Muscle layer of colon (tissue), 2 donors: ENCODE data around the gene FAM83D.

ENCODE experiments used
- H3K27ac ChIP-seq: one replicate; pipeline ENCODE4 v1.7.0; 2013; ENCODE audit warnings: low read depth, mild to moderate bottlenecking, low read length, moderate library complexity
- H3K27me3 ChIP-seq, 2 donors: one replicate each; pipeline ENCODE4 v1.7.0; 2013; ENCODE audit warnings: low read length in 2 of 2, mild to moderate bottlenecking in 2 of 2; ENCODE audit not compliant: insufficient read depth in 2 of 2, control insufficient read depth in 1 of 2
- H3K36me3 ChIP-seq: one replicate; pipeline ENCODE4 v1.7.0; 2013; ENCODE audit warnings: mild to moderate bottlenecking, low read length; ENCODE audit not compliant: insufficient read depth
- H3K4me1 ChIP-seq: one replicate; pipeline ENCODE4 v1.7.0; 2013; ENCODE audit warnings: mild to moderate bottlenecking, low read length; ENCODE audit not compliant: insufficient read depth
- H3K4me3 ChIP-seq, 2 donors: one replicate each; pipeline ENCODE4 v1.7.0; 2013; ENCODE audit warnings: low read length in 2 of 2, low read depth in 1 of 2, mild to moderate bottlenecking in 1 of 2, moderate library complexity in 1 of 2
- H3K9ac ChIP-seq: one replicate; pipeline ENCODE4 v1.7.0; 2013; ENCODE audit warnings: low read length
- H3K9me3 ChIP-seq: one replicate; pipeline ENCODE4 v1.7.0; 2013; ENCODE audit warnings: mild to moderate bottlenecking, low read length
- donor health status: abdominal sarcoma.
- donor health status: Adenocarcinoma of cecum.

The FAM83D gene

GRCh38 chr20:38940644-38941043, 14.4 kb downstream of the FAM83D start:
- H3K4me3 ChIP-seq: no peak overlapping the region
- no peaks in the 10 kb centered on the region for H3K4me1 ChIP-seq
- H3K27me3 ChIP-seq: no peaks in the 10 kb centered on the region
- no peak overlapping the region for H3K27ac ChIP-seq
- H3K9ac ChIP-seq: no peak overlapping the region
- peaks cover 4% of the 10 kb centered on the region for H3K36me3 ChIP-seq
- H3K9me3 ChIP-seq: no peaks in the 10 kb centered on the region

DNA sequence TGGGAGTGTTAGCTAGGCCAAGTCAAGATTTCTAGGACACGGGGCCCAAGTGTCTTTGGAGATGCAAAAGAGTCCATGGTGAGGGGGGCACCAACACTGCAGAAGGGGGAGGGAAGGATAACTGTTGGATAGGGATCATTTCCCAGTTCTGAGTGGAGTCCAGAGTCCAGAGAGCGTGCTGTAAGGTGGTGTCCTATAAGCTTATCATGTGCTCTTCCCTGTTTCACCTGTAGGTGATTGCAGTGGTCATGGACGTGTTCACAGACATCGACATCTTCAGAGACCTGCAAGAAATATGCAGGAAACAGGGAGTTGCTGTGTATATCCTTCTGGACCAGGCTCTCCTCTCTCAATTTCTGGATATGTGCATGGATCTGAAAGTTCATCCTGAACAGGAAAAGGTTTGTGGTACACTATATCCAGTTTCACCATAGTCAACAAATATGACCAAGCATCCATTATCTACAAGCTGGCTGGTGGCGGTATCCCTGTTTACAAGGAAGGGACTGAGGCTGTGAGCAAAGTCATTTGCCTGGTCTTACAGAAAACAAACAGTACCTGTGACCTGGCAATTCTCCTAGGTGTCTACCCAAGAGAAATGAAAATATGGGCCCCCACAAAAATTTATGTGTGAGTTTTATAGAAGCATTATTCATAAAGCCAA, 15.6 kb downstream of the FAM83D start:
- Histone ChIP-seq H3K4me1 (no peaks in the 10 kb centered on the region), H3K27ac (no peak overlapping the region), H3K36me3 (peaks cover 11% of the 10 kb centered on the region), H3K27me3 (no peaks in the 10 kb centered on the region), H3K4me3 (no peak overlapping the region), H3K9me3 (no peaks in the 10 kb centered on the region), H3K9ac (no peak overlapping the region)

- no peak overlapping the region for H3K27ac ChIP-seq
Measured at GRCh38 chr20:38945012-38945411, 18.8 kb downstream of the FAM83D start.

GRCh38 chr20:38946836-38947235, 20.6 kb downstream of the FAM83D start:
- Histone ChIP-seq H3K4me1 (no peaks in the 10 kb centered on the region), H3K27ac (no peak overlapping the region), H3K4me3 (no peak overlapping the region), H3K9ac (no peak overlapping the region), H3K36me3 (peaks cover 19% of the 10 kb centered on the region), H3K27me3 (no peaks in the 10 kb centered on the region), H3K9me3 (no peaks in the 10 kb centered on the region)

More at GRCh38 chr20:38945012-38945411, 18.8 kb downstream of the FAM83D start:
- Histone ChIP-seq H3K4me1 (no peaks in the 10 kb centered on the region), H3K36me3 (peaks cover 17% of the 10 kb centered on the region), H3K9ac (no peak overlapping the region), H3K27me3 (no peaks in the 10 kb centered on the region), H3K4me3 (no peak overlapping the region), H3K9me3 (no peaks in the 10 kb centered on the region)

DNA sequence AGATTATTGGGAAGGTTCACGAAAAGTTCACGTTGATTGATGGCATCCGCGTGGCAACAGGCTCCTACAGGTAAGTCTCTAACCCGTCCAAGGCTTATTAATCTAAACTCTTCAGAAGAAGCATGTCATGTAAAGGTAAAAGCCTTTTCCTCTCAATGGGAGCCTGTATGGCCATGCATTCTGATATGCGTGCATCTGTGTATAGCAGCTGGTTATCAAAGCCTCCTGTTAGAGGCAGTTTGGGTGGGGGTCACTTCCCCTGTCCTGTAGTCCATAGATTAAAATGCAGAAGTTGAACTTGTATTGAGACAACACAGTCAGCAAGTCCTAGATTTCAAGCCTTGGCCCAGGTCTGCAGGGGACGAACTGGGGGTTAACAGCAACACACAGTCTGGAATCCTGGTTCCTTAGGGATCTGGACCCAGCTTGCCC, 21.7 kb downstream of the FAM83D start:
- Histone ChIP-seq H3K27me3 (no peaks in the 10 kb centered on the region), H3K4me3 (no peak overlapping the region), H3K9me3 (no peaks in the 10 kb centered on the region), H3K36me3 (peaks cover 27% of the 10 kb centered on the region), H3K4me1 (no peaks in the 10 kb centered on the region), H3K9ac (no peak overlapping the region), H3K27ac (no peak overlapping the region)

DNA sequence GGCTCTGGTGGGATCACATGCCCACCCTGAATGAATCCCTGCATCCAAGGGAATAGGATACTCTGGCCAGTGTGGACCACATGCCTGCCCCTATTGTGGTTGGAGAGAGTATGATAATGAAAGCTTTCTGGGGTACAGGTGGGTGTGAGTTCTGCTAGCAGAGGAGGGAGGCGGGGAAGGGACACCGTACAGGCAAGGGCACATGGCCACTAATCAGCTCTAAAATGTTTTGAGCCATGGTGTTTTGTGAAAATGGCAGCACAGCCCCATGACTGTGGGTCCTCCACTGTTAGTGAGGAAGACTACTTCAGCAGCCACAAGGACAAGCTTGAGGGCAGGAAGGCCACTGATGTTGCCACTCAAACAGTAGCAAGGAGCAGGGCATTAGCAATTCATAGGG, 24.0 kb downstream of the FAM83D start:
- Histone ChIP-seq H3K36me3 (peaks cover 23% of the 10 kb centered on the region), H3K27me3 (no peaks in the 10 kb centered on the region), H3K27ac (no peak overlapping the region), H3K9me3 (no peaks in the 10 kb centered on the region), H3K4me3 (no peak overlapping the region), H3K4me1 (no peaks in the 10 kb centered on the region), H3K9ac (no peak overlapping the region)

GRCh38 chr20:38951611-38952010, 25.4 kb downstream of the FAM83D start:
- Histone ChIP-seq H3K4me3 (no peak overlapping the region), H3K9me3 (no peaks in the 10 kb centered on the region), H3K36me3 (peaks cover 18% of the 10 kb centered on the region), H3K27me3 (no peaks in the 10 kb centered on the region), H3K4me1 (no peaks in the 10 kb centered on the region), H3K9ac (no peak overlapping the region), H3K27ac (no peak overlapping the region)

GRCh38 chr20:38952153-38952552, 25.9 kb downstream of the FAM83D start:
- no peak overlapping the region for H3K27ac ChIP-seq

GRCh38 chr20:38953630-38954340, 27.6 kb downstream of the FAM83D start:
- Histone ChIP-seq H3K36me3 (peaks cover 10% of the 10 kb centered on the region), H3K4me3 (no peak overlapping the region), H3K9ac (no peak overlapping the region), H3K27ac (no peak overlapping the region), H3K27me3 (no peaks in the 10 kb centered on the region), H3K9me3 (no peaks in the 10 kb centered on the region), H3K4me1 (no peaks in the 10 kb centered on the region)

More at GRCh38 chr20:38952153-38952552, 25.9 kb downstream of the FAM83D start:
- H3K36me3 ChIP-seq: peaks cover 13% of the 10 kb centered on the region
- no peaks in the 10 kb centered on the region for H3K27me3 ChIP-seq
- no peaks in the 10 kb centered on the region for H3K4me1 ChIP-seq
- H3K9me3 ChIP-seq: no peaks in the 10 kb centered on the region
- H3K4me3 ChIP-seq: no peak overlapping the region
- H3K9ac ChIP-seq: no peak overlapping the region

GRCh38 chr20:38957235-38957876, 31.1 kb downstream of the FAM83D start:
- peaks cover 3% of the 10 kb centered on the region for H3K36me3 ChIP-seq
- no peak overlapping the region for H3K9ac ChIP-seq

DNA sequence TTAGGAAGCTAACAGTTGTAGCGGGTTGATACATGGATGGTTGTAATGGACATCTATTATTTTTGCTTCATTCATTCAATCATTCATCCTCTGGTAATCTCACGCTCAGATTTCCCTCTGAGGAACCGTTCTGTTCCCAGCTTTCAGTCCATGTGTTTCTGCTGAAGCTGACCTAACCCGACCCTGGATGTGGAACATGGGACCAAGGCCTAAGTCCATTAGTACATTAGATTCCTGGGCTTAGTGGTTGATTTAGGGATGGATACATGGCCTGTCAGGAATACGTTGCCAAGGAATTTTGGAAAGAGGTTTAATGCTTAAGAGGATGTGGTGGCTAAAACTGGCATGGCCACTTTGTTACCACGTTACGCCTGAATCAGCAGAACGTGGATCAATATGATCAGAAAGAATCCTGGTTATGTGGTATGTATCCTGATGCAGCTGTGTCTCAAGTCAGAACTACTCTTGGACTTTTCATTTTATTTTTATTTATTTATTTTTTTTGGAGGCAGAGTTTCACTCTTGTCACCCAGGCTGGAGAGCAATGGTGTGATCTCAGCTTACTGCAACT, 31.8 kb downstream of the FAM83D start:
- peaks cover 11% of the 10 kb centered on the region for H3K4me1 ChIP-seq

More at GRCh38 chr20:38957235-38957876, 31.1 kb downstream of the FAM83D start:
- Histone ChIP-seq H3K27ac (no peak overlapping the region), H3K4me3 (no peak overlapping the region), H3K27me3 (no peaks in the 10 kb centered on the region), H3K9me3 (no peaks in the 10 kb centered on the region), H3K4me1 (peaks cover 7% of the 10 kb centered on the region)

More for the DNA sequence above, 31.8 kb downstream of the FAM83D start:
- Histone ChIP-seq H3K36me3 (no peaks in the 10 kb centered on the region), H3K4me3 (no peak overlapping the region), H3K27me3 (no peaks in the 10 kb centered on the region), H3K9me3 (no peaks in the 10 kb centered on the region), H3K9ac (no peak overlapping the region), H3K27ac (no peak overlapping the region)
